A673 (cell line): Measurements from ENCODE around the gene COL1A1. TPM values are rescaled to one million over a fixed set of nuclear protein-coding genes. Genes with fewer than 3 reads are reported as not detected.

Source experiments
- BruUV-seq: library from RNA; stranded (reverse); fragments of 400-500 nt; replicated peaks from 2 replicates; lab custom pipeline; 2021; lab: Mats Ljungman, UMichigan
- CTCF ChIA-PET: fragments of 300-600 bp; sonication (Branson Sonifier 250); formaldehyde crosslinking; loops from one replicate; lab custom pipeline; 2022; ENCODE audit warnings: antibody characterized with exemption; lab: Charles Lee
- POLR2A ChIA-PET: fragments of 300-600 bp; sonication (Branson Sonifier 250); formaldehyde crosslinking; loops from one replicate; lab custom pipeline; 2022; ENCODE audit warnings: antibody characterized with exemption; ENCODE audit not compliant: low non-redundant PET; lab: Charles Lee
- DNase-seq: peaks from one replicate; pipeline ENCODE4 v3.0.0-alpha.2; 2015; ENCODE audit warnings: low spot score
- H3K27ac ChIP-seq: fragments of 200-600 bp; sonication (generic); 2 replicates; pipeline ENCODE4 v1.5.1; 2016; ENCODE audit warnings: mixed run types, low read depth, mild to moderate bottlenecking, mixed read lengths, antibody characterized with exemption, low read length; ENCODE audit not compliant: poor library complexity, severe bottlenecking
- H3K27me3 ChIP-seq: fragments of 200-600 bp; sonication (generic); replicated peaks from 2 replicates; pipeline ENCODE4 v1.6.1; 2017; ENCODE audit warnings: mixed run types, low read depth, mild to moderate bottlenecking, mixed read lengths, antibody characterized with exemption, low read length; ENCODE audit not compliant: insufficient read depth, poor library complexity
- H3K36me3 ChIP-seq: fragments of 200-600 bp; sonication (generic); 2 replicates; pipeline ENCODE4 v1.6.1; 2016; ENCODE audit warnings: mixed run types, mild to moderate bottlenecking, mixed read lengths, antibody characterized with exemption, low read length; ENCODE audit not compliant: insufficient read depth, poor library complexity, severe bottlenecking
- H3K4me1 ChIP-seq: fragments of 200-600 bp; sonication (generic); 2 replicates; pipeline ENCODE4 v1.6.1; 2017; ENCODE audit warnings: mixed run types, mild to moderate bottlenecking, mixed read lengths, antibody characterized with exemption, low read length; ENCODE audit not compliant: insufficient read depth, poor library complexity, severe bottlenecking
- H3K4me3 ChIP-seq: fragments of 200-600 bp; sonication (generic); 2 replicates; pipeline ENCODE4 v1.5.1; 2016; ENCODE audit warnings: low read depth, mixed run types, mild to moderate bottlenecking, mixed read lengths, low read length; ENCODE audit not compliant: poor library complexity, severe bottlenecking
- H3K9me3 ChIP-seq: fragments of 200-600 bp; sonication (generic); 2 replicates; pipeline ENCODE4 v1.6.1; 2016; ENCODE audit warnings: mixed run types, low read depth, mild to moderate bottlenecking, mixed read lengths, antibody characterized with exemption, low read length; ENCODE audit not compliant: poor library complexity, severe bottlenecking
- EZH2 ChIP-seq: fragments of 200-600 bp; sonication (generic); IDR thresholded peaks from 2 replicates; pipeline ENCODE4 v1.6.1; 2017; ENCODE audit warnings: borderline replicate concordance, low read depth, mild to moderate bottlenecking, mixed read lengths, antibody characterized with exemption, low read length; ENCODE audit not compliant: poor library complexity, severe bottlenecking
- intact Hi-C: fragments of 100-400 bp; cut with micrococcal nuclease; formaldehyde crosslinking; loops from one replicate; pipeline ENCODE4 v1.10.0; 2022; ENCODE audit not compliant: unreplicated experiment
- total RNA-seq: library from RNA; stranded (reverse); gene quantifications from 2 replicates; pipeline ENCODE4 v1.2.3, GENCODE V29; 2021
- TF ChIP-seq, protein P1 (sequence below): fragments of 300-800, 200-600 bp; sonication (generic); conservative IDR thresholded peaks from 2 replicates; pipeline ENCODE4 v1.5.1; 2017; ENCODE audit warnings: low read depth, mild to moderate bottlenecking, antibody characterized with exemption, low read length, moderate library complexity, mixed read lengths

Gene COL1A1
- total RNA-seq, 1 experiment from 2014 or later, result 24.6 TPM

DNA sequence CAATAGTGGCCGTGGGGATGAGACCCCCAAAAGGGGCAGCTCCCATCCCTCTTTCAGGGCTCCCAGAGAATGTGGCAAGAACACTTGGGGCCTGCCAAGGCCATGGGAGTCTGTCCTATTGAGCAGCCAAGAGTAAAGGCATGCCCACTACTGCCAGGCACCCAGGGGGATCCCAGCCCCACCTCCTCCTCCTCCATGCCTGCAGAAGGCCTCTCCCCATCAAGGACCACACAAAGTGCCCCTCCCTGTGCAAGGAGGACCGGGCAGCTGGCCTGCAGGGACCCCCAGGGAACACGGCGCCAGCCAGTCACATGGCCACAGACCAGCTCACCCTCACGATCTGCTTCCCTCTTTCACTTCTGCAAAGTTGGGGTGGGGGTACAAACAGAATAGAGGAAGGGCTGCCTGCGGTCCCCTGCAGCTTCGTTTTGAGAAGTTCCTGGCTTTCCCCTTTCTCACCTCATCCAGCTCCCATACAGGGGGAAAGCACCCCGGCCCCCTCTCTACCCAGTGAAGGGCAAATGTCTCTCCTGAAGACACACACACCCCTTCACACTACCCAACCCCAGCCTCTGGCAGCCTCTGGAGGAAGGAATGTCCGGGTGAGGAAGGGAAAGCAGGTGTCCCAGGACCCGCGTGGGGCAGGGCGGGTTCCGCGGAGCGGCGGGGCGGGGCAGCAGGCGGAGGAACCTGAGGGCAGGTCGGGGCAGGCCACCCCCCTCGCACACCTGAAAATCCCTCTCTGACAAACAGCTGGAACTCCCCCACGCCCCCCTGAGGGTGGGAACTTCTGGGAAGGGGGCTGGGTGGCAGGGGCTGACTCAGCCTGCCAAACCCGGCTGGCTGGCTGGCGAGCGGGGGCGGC is 53.0 kb downstream of the COL1A1 start:
- peak; percentile 55 for DNase-seq
- CTCF ChIA-PET, result interaction anchor here (0.5 kb wide), 1 partner anchor 781 kb away, joined by 9 read pairs; no protein-coding TSS in a partner anchor
- TF ChIP-seq EZH2, result no peak
- TF ChIP-seq, protein P1, sequence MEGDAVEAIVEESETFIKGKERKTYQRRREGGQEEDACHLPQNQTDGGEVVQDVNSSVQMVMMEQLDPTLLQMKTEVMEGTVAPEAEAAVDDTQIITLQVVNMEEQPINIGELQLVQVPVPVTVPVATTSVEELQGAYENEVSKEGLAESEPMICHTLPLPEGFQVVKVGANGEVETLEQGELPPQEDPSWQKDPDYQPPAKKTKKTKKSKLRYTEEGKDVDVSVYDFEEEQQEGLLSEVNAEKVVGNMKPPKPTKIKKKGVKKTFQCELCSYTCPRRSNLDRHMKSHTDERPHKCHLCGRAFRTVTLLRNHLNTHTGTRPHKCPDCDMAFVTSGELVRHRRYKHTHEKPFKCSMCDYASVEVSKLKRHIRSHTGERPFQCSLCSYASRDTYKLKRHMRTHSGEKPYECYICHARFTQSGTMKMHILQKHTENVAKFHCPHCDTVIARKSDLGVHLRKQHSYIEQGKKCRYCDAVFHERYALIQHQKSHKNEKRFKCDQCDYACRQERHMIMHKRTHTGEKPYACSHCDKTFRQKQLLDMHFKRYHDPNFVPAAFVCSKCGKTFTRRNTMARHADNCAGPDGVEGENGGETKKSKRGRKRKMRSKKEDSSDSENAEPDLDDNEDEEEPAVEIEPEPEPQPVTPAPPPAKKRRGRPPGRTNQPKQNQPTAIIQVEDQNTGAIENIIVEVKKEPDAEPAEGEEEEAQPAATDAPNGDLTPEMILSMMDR, result no peak
- Histone ChIP-seq H3K27ac (peak overlapping the region; percentile 57), H3K27me3 (no peaks in the 10 kb centered on the region), H3K4me1 (peaks cover 32% of the 10 kb centered on the region), H3K4me3 (peak overlapping the region; percentile 82), H3K36me3 (peaks cover 21% of the 10 kb centered on the region), H3K9me3 (no peaks in the 10 kb centered on the region)
- intact Hi-C loops, result no loop called here
- POLR2A ChIA-PET, result interaction anchor here (0.8 kb wide), 1 partner anchor 208 kb away, joined by 3 read pairs; no protein-coding TSS in a partner anchor
- BruUV-seq, result no TSS peak

DNA sequence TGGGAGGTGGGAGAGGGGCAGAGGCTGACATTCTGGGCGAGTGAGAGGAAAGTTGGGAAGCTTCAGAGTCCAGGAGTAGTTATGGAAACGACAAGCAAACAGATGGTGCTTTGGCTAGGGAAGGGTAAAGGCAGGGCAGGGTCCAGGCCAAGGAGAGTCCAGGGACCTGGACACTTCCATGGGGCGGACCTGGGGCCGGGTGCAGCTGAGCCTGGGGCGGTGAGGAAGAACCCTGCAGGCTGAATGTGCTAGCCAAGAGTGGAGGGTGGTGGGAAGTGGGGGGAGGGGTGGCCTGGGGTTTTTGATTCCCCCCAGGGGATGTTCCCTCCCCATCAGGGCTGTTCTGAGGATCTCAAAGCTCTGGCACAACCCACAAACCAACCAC is 53.6 kb downstream of the COL1A1 start:
- ChIA-PET POLR2A (interaction anchor here (0.6 to 0.8 kb wide), 2 partner anchors 207 to 839 kb away, joined by 3 to 7 read pairs; no protein-coding TSS in a partner anchor), CTCF (interaction anchor here (0.5 kb wide), 1 partner anchor 780 kb away, joined by 9 read pairs; no protein-coding TSS in a partner anchor)
- Histone ChIP-seq H3K4me3 (peak overlapping the region; percentile 82), H3K4me1 (peaks cover 32% of the 10 kb centered on the region), H3K27me3 (no peaks in the 10 kb centered on the region), H3K27ac (peak overlapping the region; percentile 57), H3K36me3 (peaks cover 27% of the 10 kb centered on the region), H3K9me3 (no peaks in the 10 kb centered on the region)
- no peak for DNase-seq
- intact Hi-C loops, result no loop called here
- no peak for TF ChIP-seq EZH2
- TF ChIP-seq, protein P1, result no peak
- no TSS peak for BruUV-seq

DNA sequence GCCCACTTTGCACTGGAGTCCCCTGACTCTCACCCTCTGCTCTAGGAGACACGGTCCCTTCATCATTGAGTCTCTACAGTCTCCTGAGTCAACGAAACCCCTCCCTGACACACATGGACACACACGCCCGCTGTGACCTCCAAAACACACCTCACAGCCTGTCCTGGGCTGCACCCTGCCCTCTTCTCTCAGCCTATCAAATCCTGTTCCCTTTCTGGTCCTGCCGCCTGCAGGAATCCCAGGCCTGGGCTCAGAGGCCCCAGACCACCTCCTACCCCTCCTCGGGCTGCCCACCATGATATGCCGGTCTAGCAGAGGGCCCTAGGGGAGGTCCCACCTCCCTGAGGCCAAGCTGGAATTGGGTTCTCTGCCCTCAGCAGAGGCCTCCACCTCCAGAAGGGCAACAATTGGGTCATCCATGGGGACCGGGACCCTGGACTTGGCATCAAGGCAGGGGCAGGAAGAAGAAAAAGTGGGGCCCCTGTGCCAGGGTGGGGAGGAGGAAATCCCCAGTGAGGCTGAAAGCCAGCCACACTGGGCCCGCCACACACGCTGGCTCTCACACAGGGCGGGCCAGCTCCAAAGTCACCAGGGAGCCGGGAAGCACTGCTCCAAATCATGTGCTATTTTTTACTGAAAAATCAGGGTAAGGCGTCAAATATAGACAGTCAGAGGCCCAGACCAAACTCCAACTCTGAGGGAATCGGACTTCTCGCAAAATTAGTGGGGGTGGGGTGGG is 54.3 kb downstream of the COL1A1 start:
- peak overlapping the region; percentile 57 for H3K27ac ChIP-seq
- CTCF ChIA-PET, result no interaction called here
- H3K4me3 ChIP-seq, result peak overlapping the region; percentile 82
- no TSS peak for BruUV-seq
- no peaks in the 10 kb centered on the region for H3K9me3 ChIP-seq
- TF ChIP-seq EZH2, result no peak
- TF ChIP-seq, protein P1, result no peak
- H3K4me1 ChIP-seq, result peaks cover 24% of the 10 kb centered on the region
- intact Hi-C loops, result no loop called here
- no peak for DNase-seq
- POLR2A ChIA-PET, result interaction anchor here (0.6 kb wide), 1 partner anchor 840 kb away, joined by 7 read pairs; no protein-coding TSS in a partner anchor
- no peaks in the 10 kb centered on the region for H3K27me3 ChIP-seq
- H3K36me3 ChIP-seq, result peaks cover 34% of the 10 kb centered on the region
